Kidney glomerular epithelial cell (primary cell): ENCODE results near the gene MACROD2.

Source experiments
- DNase-seq: peaks from one replicate; lab custom pipeline; 2025; lab: John Stamatoyannopoulos, UW

The MACROD2 gene

GRCh38 chr20:14710951-14711350 lies 715.6 kb downstream of the MACROD2 start:
- no peak for DNase-seq

- no peak for DNase-seq
Measured at GRCh38 chr20:14711652-14712051, 716.3 kb downstream of the MACROD2 start.

GRCh38 chr20:14712302-14712739 lies 717.0 kb downstream of the MACROD2 start:
- peak; percentile 41 for DNase-seq

GRCh38 chr20:14715400-14715799 lies 720.1 kb downstream of the MACROD2 start:
- DNase-seq = no peak

- no peak for DNase-seq
Measured at GRCh38 chr20:14716351-14716801, 721.1 kb downstream of the MACROD2 start.

- DNase-seq = peak; percentile 17
Measured at GRCh38 chr20:14717134-14717999, 722.1 kb downstream of the MACROD2 start.

- DNase-seq = no peak
Measured at GRCh38 chr20:14720251-14720650, 724.9 kb downstream of the MACROD2 start.

- no peak for DNase-seq
Measured at GRCh38 chr20:14721926-14722452, 726.7 kb downstream of the MACROD2 start.

- no peak for DNase-seq
Measured at GRCh38 chr20:14723614-14724013, 728.3 kb downstream of the MACROD2 start.

GRCh38 chr20:14724036-14724435 lies 728.7 kb downstream of the MACROD2 start:
- DNase-seq = no peak

GRCh38 chr20:14724468-14724867 lies 729.2 kb downstream of the MACROD2 start:
- DNase-seq = no peak

- no peak for DNase-seq
Measured at GRCh38 chr20:14726591-14726990, 731.3 kb downstream of the MACROD2 start.

- DNase-seq = no peak
Measured at GRCh38 chr20:14727485-14728150, 732.3 kb downstream of the MACROD2 start.

- DNase-seq = no peak
Measured at GRCh38 chr20:14729390-14729789, 734.1 kb downstream of the MACROD2 start.

GRCh38 chr20:14732343-14732742 lies 737.0 kb downstream of the MACROD2 start:
- DNase-seq = no peak

- no peak for DNase-seq
Measured at GRCh38 chr20:14732996-14733395, 737.7 kb downstream of the MACROD2 start.

GRCh38 chr20:14740380-14740779 lies 745.1 kb downstream of the MACROD2 start:
- DNase-seq = no peak

- no peak for DNase-seq
Measured at GRCh38 chr20:14741616-14742015, 746.3 kb downstream of the MACROD2 start.

- no peak for DNase-seq
Measured at GRCh38 chr20:14744723-14745122, 749.4 kb downstream of the MACROD2 start.

GRCh38 chr20:14745830-14746229 lies 750.5 kb downstream of the MACROD2 start:
- no peak for DNase-seq

- DNase-seq = no peak
Measured at GRCh38 chr20:14751191-14751590, 755.9 kb downstream of the MACROD2 start.

GRCh38 chr20:14757728-14758127 lies 762.4 kb downstream of the MACROD2 start:
- DNase-seq = no peak

GRCh38 chr20:14758356-14758755 lies 763.0 kb downstream of the MACROD2 start:
- no peak for DNase-seq
